ENCODE results near the gene FAM209B.
A peak's percentile ranks its signal among the peaks of the same experiment; 100 is the strongest.
"Not testable (repeated sequence)": the region's sequence is repeated elsewhere in the genome, so short reads cannot be mapped to it uniquely, and the experiment has no call there.

FAM209B gene, protein sequence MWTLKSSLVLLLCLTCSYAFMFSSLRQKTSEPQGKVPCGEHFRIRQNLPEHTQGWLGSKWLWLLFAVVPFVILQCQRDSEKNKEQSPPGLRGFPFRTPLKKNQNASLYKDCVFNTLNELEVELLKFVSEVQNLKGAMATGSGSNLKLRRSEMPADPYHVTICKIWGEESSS

GRCh38 chr20:56532946-56533345, at the start of gene FAM209B:
Gene FAM209B, plus strand, starts transcription at chr20:56533246. Its CDS starts 96 bp downstream, at chr20:56533342.
- not testable (repeated sequence) for DNase-seq

DNA sequence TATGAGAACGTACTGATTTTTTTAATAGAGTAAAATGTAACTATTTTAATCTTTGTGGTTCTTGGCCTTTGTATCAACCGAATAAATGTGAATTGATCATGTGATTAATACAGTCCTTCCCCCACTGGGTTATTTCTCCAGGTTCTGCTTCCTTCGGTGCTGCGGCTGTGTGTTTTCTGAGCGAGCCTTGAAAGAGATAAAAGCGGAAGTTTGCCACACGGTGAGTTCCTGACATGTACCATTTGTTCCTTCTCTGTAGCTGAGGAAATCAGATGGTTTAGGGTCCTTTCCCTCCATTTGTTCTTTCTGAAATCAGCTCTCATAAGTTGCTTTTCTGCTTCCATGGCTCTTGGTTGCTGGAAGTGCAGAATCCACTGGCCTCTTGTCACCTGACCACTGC, 49.1 kb upstream of the FAM209B start:
- peak; percentile 15 to 20 for DNase-seq

DNA sequence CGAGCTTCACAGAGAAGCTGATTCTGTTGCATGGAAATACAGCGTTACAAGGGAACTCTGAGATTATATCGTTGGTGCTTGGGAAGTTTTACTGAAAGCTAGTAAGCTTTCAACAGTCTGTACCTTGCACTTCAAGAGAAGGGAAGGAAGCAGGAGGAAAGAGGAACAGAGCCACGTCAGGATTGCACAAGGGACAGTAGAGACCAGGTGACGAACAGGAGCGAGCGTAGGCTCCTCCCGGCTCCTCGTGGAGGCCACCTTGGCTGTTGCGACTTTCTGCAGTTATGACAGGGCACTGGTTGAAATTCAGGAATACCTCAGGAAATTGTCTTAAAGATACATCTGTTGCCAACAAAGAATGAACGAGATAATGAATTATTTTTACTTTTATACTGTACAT, 45.8 kb upstream of the FAM209B start:
- peak in 1 of 2 donors; percentile 16 for DNase-seq

GRCh38 chr20:56488566-56488965, 44.5 kb upstream of the FAM209B start:
- no peak for DNase-seq

- no peak for DNase-seq
Observed at GRCh38 chr20:56501116-56501515, 31.9 kb upstream of the FAM209B start.

- no peak for DNase-seq
Observed at GRCh38 chr20:56503916-56504315, 29.1 kb upstream of the FAM209B start.

DNA sequence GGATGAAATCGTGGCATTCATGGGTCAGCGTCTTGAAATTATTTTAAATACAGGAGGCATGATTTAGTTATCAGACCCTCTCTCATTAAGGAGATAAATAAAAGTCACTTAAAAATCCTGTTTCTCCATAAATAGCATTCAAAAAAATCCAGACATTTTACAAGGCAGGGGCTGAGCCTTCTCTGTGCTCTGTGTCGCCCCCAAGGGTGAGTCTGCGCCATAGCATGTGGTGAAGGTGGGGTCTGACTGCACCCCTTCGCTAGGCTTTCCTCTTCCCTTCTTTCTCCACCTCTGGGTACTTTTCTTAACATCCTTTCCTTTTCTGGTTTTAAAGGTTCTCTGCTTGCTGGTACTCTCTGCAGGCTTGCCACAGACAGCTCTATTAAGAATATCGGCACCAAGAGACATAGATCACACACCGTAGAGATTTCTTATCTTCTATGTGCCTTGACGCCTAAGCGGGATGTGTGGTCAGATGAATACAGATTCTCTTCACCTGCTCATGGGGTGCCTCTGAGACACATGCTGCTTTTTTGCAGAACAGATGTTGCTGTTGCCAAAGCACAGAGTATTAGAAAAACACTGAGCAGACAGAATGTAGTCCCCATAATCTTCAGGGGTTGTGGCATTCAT, 28.6 kb upstream of the FAM209B start:
- no peak for DNase-seq

DNA sequence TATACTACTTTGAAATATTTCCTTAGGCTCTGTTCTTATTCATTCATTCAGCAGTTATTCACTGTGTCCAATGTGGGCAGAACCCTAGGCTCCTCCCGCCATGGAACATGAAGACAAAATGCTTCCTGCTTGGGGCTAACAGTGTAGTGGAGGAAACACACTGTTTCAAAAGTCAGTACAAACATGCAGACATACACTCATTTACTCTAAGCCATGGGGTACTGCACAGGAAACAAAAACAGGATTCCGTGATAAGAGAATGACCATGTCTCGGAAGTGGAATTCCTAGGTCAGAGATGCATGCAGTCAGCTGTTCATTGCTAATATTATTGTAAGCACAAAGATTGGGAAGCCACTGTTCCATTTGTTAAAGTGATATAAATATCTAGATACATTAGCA, 26.9 kb upstream of the FAM209B start:
- no peak for DNase-seq

DNA sequence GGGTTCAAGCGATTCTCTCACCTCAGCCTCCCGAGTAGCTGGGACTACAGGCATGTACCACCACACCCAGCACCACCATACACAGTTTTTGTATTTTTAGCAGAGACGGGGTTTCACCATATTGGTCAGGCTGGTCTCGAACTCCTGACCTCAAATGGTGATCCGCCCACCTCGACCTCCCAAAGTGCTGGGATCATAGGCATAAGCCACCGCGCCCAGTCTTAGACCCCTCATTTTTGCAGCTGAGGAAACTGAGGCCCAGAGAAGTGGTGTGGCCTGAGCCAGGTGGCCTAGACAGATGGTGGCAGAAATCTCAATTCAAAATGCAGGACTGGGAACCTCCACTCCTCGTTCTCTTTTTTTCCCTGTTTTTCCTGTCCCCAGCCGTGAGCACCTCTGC, 21.1 kb upstream of the FAM209B start:
- no peak for DNase-seq

DNA sequence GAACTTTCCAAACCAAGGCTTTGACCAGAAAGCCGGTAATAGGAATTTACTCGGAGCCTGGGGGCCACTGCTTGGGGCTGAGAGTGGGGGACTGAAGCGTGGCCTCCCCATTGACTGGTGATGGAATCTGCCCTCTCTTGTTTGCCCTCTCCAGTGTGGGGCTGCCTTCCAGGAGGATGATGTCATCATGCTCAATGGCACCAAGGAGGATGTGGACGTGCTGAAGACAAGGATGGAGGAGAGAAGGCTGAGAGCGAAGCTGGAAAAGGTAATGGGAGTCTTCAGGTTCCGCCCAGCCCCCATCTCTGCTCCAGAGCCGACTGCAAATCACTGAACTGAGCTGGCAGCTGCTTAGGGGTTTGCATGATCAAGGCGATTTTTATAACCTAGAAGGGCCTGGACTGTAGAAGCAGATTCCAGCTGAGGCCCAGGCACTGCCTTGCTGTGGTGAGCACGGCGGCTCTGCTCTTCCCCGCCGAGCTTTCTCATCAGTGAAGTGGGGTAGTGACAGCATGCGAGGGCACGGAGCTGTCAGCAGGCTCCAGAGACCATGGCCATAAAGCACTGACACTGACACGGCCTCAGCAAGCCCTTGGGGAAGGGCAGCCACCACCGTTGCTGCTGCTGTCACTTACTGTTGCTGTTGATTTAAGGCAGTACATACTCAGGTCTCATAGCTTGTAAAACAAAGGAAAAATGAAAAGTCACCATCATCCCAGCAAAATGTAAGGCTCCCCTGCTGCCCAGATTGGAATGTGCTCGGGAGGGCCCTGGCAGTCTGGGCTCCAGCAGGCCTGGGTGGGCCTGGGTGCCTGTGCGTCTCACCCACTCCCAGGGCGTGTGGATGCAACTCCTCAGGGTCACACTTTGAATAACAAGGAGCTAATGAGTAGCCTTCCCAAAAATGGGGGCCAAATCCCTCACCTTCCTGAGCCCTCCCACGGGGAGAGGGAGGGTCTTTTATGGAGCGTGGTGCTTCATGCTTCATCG, 19.6 kb upstream of the FAM209B start:
- no peak for DNase-seq

DNA sequence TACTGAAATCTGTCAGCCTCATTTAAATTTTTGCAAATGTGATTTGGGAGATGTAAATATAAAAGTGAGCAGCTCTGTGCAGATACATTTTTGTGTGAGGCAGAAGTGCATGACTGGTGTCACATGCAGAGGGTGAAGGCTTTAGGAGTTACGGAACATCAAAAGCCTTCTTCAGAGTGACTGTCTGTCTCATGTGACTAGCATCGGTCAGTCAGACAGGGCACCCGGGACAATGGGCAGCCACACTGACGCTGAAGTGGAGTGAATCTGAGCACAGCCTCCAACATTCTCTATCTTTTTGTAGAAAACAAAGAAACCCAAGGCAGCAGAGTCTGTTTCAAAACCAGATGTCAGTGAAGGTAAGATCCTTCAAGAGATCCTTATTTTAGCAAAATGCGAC, 16.4 kb upstream of the FAM209B start:
- DNase-seq: no peak

- DNase-seq: no peak
Observed at GRCh38 chr20:56517211-56517610, 15.8 kb upstream of the FAM209B start.

DNA sequence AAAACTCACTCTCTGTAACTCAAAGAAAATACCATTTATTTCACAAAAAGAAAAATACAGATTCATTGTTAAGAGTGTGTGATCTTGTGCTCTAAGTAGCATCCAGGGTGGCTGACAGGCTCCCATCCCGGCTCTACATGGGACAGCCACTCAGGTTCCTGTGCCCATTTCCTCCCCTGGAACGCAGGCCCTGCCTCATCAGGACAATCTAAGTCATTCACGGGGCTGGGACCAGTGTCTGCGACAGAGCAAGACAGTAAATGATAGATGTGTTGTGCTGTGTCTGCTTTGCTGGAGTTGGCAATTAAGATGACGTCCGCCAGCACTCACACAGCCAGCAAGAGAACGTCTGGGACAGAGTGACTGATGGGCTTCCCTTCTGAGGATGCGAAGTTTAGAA, 15.4 kb upstream of the FAM209B start:
- no peak for DNase-seq

DNA sequence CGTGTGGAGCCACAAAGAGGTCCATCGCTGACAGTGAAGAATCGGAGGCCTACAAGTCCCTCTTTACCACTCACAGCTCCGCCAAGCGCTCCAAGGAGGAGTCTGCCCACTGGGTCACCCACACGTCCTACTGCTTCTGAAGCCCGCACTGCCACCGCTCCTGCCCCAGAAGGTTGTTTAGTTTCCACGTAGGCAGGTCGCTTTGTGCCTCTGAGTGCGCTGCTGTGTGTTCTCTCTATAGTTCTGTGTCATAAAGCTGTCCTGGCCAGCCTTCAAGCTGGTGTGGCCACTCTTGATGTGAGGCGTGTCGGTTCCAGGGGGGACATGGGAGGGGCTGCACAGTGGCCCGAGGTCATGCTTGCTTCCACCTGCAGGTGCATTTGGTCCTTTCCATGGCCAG, 14.9 kb upstream of the FAM209B start:
- no peak for DNase-seq

DNA sequence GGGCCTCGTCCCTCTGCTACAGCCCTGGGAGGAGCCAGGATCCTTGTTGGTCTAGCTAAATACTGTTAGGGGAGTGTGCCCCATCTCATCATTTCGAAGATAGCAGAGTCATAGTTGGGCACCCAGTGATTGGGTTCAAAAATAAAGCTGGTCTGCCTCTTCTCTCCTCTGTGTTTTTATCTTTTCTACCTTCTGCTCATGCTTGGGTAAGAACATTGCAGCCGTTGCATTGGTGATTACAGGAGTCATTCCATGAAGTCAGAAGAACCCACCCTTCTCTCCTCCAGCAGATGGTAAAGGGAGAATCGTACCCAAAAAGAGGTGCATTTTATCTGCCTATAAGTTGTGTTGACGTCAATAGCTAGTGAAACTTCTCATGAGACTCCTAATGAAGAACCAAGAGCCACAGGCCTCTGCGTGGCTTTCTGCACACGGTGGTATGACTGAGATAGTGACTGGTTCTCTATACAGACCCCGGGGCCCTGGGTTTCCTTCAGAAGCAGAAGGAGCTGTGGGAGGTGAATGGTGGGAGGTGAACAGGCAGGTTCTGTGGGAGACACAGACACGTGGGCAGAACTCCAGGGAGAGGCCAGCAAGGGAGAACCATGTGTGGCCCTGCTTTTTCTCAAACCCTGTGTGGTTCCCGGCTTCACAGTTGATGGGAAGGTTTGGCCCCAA, 14.2 kb upstream of the FAM209B start:
- no peak for DNase-seq

GRCh38 chr20:56519551-56519950, 13.5 kb upstream of the FAM209B start:
- DNase-seq: no peak

GRCh38 chr20:56520180-56520579, 12.9 kb upstream of the FAM209B start:
- no peak for DNase-seq

- not testable (repeated sequence) for DNase-seq
Observed at GRCh38 chr20:56520746-56521354, 12.2 kb upstream of the FAM209B start.

DNA sequence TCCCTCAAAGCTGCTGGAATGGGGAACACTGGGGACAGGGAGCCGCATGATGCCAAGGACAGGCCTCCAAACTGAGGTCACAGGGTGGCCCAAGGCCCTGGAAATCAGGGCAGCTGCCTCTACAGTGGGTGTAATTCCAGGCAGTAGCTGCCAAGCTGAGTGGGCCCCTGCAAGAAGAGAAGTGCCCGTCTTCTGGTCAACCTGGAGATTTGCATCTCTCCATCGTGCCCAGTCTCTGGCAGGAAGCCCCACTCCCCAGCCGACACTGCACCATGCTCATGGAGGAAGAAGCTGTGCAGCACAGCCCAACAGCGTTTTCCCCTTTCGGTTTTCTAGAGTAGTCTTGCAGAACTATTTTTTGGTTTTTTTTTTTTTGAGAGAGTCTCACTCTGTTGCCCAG, 10.7 kb upstream of the FAM209B start:
- no peak for DNase-seq

DNA sequence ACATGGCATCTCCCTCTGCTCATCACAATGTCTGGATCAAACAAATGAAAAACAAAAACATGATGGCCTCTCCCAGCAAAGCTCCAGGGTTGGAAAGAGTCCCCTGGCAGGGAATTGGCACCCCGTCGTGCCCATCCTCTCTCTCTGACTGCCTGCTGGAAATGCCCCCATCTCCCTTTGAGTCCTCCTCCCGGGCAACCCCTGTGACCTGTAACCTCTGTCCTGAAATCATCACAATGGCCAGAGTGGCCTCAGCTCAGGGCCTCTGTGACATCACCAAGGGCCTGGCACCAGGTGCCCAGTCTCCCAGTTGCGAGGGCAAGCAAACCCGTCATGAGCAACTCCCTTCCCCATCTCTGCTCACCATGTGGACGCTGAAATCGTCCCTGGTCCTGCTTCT, 8.6 kb upstream of the FAM209B start, which contains the start of gene FAM209A:
Gene FAM209A (plus strand): TSS at position 301 of the 400 bp plus-strand sequence. CDS start 65 bp downstream, at position 366.
- not testable (repeated sequence) for DNase-seq

- no peak for DNase-seq
Observed at GRCh38 chr20:56527521-56527920, 5.5 kb upstream of the FAM209B start.

GRCh38 chr20:56537997-56538396, 5.0 kb downstream of the FAM209B start:
- no peak for DNase-seq

DNA sequence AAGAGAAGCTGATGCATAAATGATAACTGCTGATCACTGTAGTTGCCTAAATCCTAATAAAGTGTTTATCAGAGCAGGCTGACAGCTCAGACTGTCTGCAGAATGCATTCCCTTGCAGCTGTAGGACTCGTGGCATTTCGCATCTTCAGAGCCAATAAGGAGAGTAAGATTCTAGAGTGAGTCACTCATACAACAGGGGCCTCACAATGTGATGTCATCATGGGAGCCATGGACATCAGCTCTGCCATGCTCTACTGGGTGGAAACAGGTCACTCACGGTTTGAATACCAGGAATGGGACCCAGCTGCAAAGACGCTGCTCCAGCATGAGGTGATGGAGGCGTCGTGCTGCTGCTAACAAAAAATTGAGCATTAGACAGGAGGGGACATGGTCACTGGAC, 7.4 kb downstream of the FAM209B start:
- DNase-seq: no peak

Data from inflammatory macrophage treated with lipopolysaccharide for 1 hour (primary cell).